Measurements from ENCODE around the gene ENDOG.
"Not testable (repeated sequence)": the region's sequence is repeated elsewhere in the genome, so short reads cannot be mapped to it uniquely, and the experiment has no call there.

The ENDOG gene

DNA sequence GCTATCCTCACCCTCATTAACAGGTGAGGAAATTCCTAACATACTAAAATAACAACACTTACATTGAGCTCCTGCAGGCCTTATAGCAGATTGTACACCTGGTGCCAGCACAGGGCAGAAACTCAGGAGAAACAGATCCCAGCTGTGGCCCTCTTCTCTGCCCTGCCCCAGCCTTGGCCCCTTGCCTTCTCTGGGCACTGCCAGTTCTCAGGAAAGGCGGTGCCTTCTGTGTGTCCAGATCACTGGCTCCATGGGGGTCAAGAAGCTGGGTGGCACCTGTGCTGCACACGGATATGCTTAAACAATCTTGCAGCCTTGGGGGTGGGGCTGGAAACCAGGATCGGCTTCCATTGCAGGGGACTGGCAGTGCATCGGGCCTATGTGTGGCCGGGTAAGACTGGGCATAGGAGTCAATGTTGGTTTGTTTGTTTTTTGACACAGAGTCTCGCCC is 44.1 kb downstream of the ENDOG start:
- H3K9me3 ChIP-seq (ENCODE audit: control insufficient read depth, low read length) = no peaks in the 10 kb centered on the region
- no peak overlapping the region for H3K4me3 ChIP-seq (ENCODE audit: low read length)
- H3K4me1 ChIP-seq (ENCODE audit: control insufficient read depth, insufficient read depth, low read length) = peaks cover 43% of the 10 kb centered on the region
- H3K9ac ChIP-seq (ENCODE audit: low read length) = peak overlapping the region; percentile 29
- H3K27me3 ChIP-seq (ENCODE audit: control insufficient read depth, insufficient read depth, low read length) = no peaks in the 10 kb centered on the region
- H3K36me3 ChIP-seq (ENCODE audit: control insufficient read depth, insufficient read depth, low read length) = no peaks in the 10 kb centered on the region

- Histone ChIP-seq H3K4me1 (ENCODE audit: control insufficient read depth, insufficient read depth, low read length) (peaks cover 43% of the 10 kb centered on the region), H3K4me3 (ENCODE audit: low read length) (no peak overlapping the region), H3K9ac (ENCODE audit: low read length) (no peak overlapping the region), H3K36me3 (ENCODE audit: control insufficient read depth, insufficient read depth, low read length) (no peaks in the 10 kb centered on the region), H3K9me3 (ENCODE audit: control insufficient read depth, low read length) (no peaks in the 10 kb centered on the region), H3K27me3 (ENCODE audit: control insufficient read depth, insufficient read depth, low read length) (no peaks in the 10 kb centered on the region)
Measured at GRCh38 chr9:128863647-128864046, 45.3 kb downstream of the ENDOG start.

GRCh38 chr9:128870128-128870940 is 52.0 kb downstream of the ENDOG start:
- H3K36me3 ChIP-seq (ENCODE audit: control insufficient read depth, insufficient read depth, low read length) = no peaks in the 10 kb centered on the region
- H3K9ac ChIP-seq (ENCODE audit: low read length) = no peak overlapping the region
- H3K4me1 ChIP-seq (ENCODE audit: control insufficient read depth, insufficient read depth, low read length) = no peaks in the 10 kb centered on the region
- H3K9me3 ChIP-seq (ENCODE audit: control insufficient read depth, low read length) = no peaks in the 10 kb centered on the region
- H3K4me3 ChIP-seq (ENCODE audit: low read length) = no peak overlapping the region
- no peaks in the 10 kb centered on the region for H3K27me3 ChIP-seq (ENCODE audit: control insufficient read depth, insufficient read depth, low read length)

DNA sequence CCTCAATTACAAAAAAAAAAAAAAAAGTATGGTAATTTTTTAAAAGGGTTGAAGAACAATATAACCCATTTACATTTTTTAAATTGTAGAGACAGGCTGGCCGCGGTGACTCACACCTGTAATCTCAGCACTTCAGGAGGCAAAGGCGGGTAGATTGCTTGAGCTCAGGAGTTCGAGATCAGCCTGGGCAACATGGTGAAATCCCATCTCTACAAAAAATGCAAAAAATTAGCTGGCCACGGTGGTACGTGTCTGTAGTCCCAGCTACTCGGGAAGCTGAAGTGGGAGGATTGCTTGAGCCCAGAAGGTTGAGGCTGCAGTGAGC is 52.6 kb downstream of the ENDOG start:
- not testable (repeated sequence) for H3K4me3 ChIP-seq (ENCODE audit: low read length); H3K9ac ChIP-seq (ENCODE audit: low read length); H3K27me3 ChIP-seq (ENCODE audit: control insufficient read depth, insufficient read depth, low read length); H3K36me3 ChIP-seq (ENCODE audit: control insufficient read depth, insufficient read depth, low read length); H3K9me3 ChIP-seq (ENCODE audit: control insufficient read depth, low read length); H3K4me1 ChIP-seq (ENCODE audit: control insufficient read depth, insufficient read depth, low read length)

Measured in mucosa of stomach (tissue), 1 donor.